Ascending aorta (tissue), 2 donors: Measurements from ENCODE around the gene PRELID3B. TPM values are rescaled to one million over a fixed set of nuclear protein-coding genes. Genes with fewer than 3 reads are reported as not detected.

Source experiments
- DNase-seq, 2 donors: peaks; one replicate each; pipeline ENCODE4 v3.0.0-alpha.2; 2019; ENCODE audit warnings: low spot score in 2 of 2
- H3K27ac ChIP-seq, 2 donors: fragments of 200-600 bp; sonication (generic); one replicate each; pipeline ENCODE4 v1.5.1; 2016 to 2017; ENCODE audit warnings: mild to moderate bottlenecking in 1 of 2
- H3K27me3 ChIP-seq: fragments of 200-600 bp; sonication (generic); one replicate; pipeline ENCODE4 v1.5.1; 2017
- H3K36me3 ChIP-seq, 2 donors: fragments of 200-600 bp; sonication (generic); one replicate each; pipeline ENCODE4 v1.5.1; 2016
- H3K4me1 ChIP-seq, 2 donors: fragments of 200-600 bp; sonication (generic); one replicate each; pipeline ENCODE4 v1.5.1; 2016 to 2017; ENCODE audit warnings: mild to moderate bottlenecking in 1 of 2
- H3K4me3 ChIP-seq, 2 donors: fragments of 200-600 bp; sonication (generic); one replicate each; pipeline ENCODE4 v1.5.1; 2016 to 2017; ENCODE audit warnings: mild to moderate bottlenecking in 1 of 2
- H3K9me3 ChIP-seq, 2 donors: fragments of 200-600 bp; sonication (generic); one replicate each; pipeline ENCODE4 v1.5.1; 2016
- CTCF ChIP-seq, 3 experiments: fragments of 200-600 bp in 2 of 3; fragments of 450-650 bp in 1 of 3; sonication (generic) in 2 of 3; IDR thresholded peaks; one replicate each; pipeline ENCODE4 v1.5.1; 2016 to 2019; ENCODE audit warnings: antibody characterized with exemption in 3 of 3, mild to moderate bottlenecking in 1 of 3, moderate library complexity in 1 of 3
- intact Hi-C: fragments of 100-400 bp; cut with DNase I; formaldehyde crosslinking; loops from one replicate; pipeline ENCODE4 v1.15.1; 2023
- total RNA-seq: library from RNA; depleted of rRNA; stranded (reverse); fragments of >200 nt; gene quantifications from one replicate; pipeline ENCODE4 v1.1.0, GENCODE V29; 2016

PRELID3B gene
- total RNA-seq, 1 donor from 2014 or later = 13.4 TPM

- intact Hi-C loops = no loop called here
- Histone ChIP-seq H3K9me3 (no peaks in the 10 kb centered on the region), H3K27ac (no peak overlapping the region), H3K27me3 (no peaks in the 10 kb centered on the region), H3K4me1 (peaks cover 0 to 5% of the 10 kb centered on the region in 2 donors), H3K36me3 (no peaks in the 10 kb centered on the region), H3K4me3 (no peak overlapping the region)
- peak in 1 of 3 experiments; percentile 26 for TF ChIP-seq CTCF (IDR thresholded peaks at IDR 0.05)
- no peak for DNase-seq
Observed at GRCh38 chr20:59082077-59082740, 39.6 kb upstream of the PRELID3B start.

GRCh38 chr20:59081036-59081435, 38.5 kb upstream of the PRELID3B start:
- H3K36me3 ChIP-seq = no peaks in the 10 kb centered on the region
- intact Hi-C loops = no loop called here
- no peak overlapping the region for H3K4me3 ChIP-seq
- H3K27me3 ChIP-seq = no peaks in the 10 kb centered on the region
- no peak overlapping the region for H3K27ac ChIP-seq
- peaks cover 0 to 5% of the 10 kb centered on the region in 2 donors for H3K4me1 ChIP-seq
- no peak for TF ChIP-seq CTCF (IDR thresholded peaks at IDR 0.05)
- no peak for DNase-seq
- no peaks in the 10 kb centered on the region for H3K9me3 ChIP-seq

DNA sequence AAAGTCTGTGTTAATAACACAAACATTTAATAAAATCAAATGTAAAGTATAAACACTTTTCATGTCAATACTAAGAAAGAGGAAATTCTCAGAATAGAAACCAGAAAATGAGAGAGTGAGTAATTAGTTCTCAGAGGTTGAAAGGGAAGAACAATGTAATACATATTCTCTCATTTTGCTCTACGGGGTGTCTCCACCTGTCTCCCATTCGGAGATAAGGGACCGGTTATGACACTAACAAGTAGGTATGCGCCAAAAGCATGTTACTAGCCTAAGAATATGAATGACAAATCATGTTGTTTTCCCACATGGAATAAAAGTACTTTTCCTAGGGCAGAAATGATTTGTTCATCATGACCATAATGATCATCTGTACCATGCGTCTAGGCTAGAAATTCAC, 35.6 kb upstream of the PRELID3B start:
- H3K9me3 ChIP-seq = no peaks in the 10 kb centered on the region
- no peak for TF ChIP-seq CTCF (IDR thresholded peaks at IDR 0.05)
- no peak overlapping the region for H3K27ac ChIP-seq
- no peak overlapping the region for H3K4me3 ChIP-seq
- no peaks in the 10 kb centered on the region for H3K36me3 ChIP-seq
- intact Hi-C loops = no loop called here
- H3K27me3 ChIP-seq = no peaks in the 10 kb centered on the region
- no peaks in the 10 kb centered on the region for H3K4me1 ChIP-seq
- DNase-seq = no peak

GRCh38 chr20:59077705-59078104, 35.1 kb upstream of the PRELID3B start:
- TF ChIP-seq CTCF (IDR thresholded peaks at IDR 0.05) = no peak
- no peaks in the 10 kb centered on the region for H3K9me3 ChIP-seq
- no peaks in the 10 kb centered on the region for H3K4me1 ChIP-seq
- no peaks in the 10 kb centered on the region for H3K27me3 ChIP-seq
- no peak overlapping the region for H3K27ac ChIP-seq
- H3K4me3 ChIP-seq = no peak overlapping the region
- no peak for DNase-seq
- intact Hi-C loops = no loop called here
- no peaks in the 10 kb centered on the region for H3K36me3 ChIP-seq

- DNase-seq = no peak
- no peaks in the 10 kb centered on the region for H3K9me3 ChIP-seq
- H3K4me1 ChIP-seq = no peaks in the 10 kb centered on the region
- H3K4me3 ChIP-seq = no peak overlapping the region
- intact Hi-C loops = no loop called here
- H3K27me3 ChIP-seq = no peaks in the 10 kb centered on the region
- H3K36me3 ChIP-seq = no peaks in the 10 kb centered on the region
- no peak for TF ChIP-seq CTCF (IDR thresholded peaks at IDR 0.05)
- H3K27ac ChIP-seq = no peak overlapping the region
Observed at GRCh38 chr20:59075934-59076508, 33.4 kb upstream of the PRELID3B start.
